NCI-H128 (cell line): ENCODE measurements around the gene DPH7.
A peak's percentile ranks its signal among the peaks of the same experiment; 100 is the strongest.
"Not testable (repeated sequence)": the region's sequence is repeated elsewhere in the genome, so short reads cannot be mapped to it uniquely, and the experiment has no call there.

Experiments used
- DNase-seq: peaks from one replicate; lab custom pipeline; 2025; ENCODE audit not compliant: unreplicated experiment; lab: John Stamatoyannopoulos, UW

The DPH7 gene

GRCh38 chr9:137550958-137551263 lies 27.8 kb downstream of the DPH7 start:
- DNase-seq = not testable (repeated sequence)

GRCh38 chr9:137550231-137550621 lies 28.5 kb downstream of the DPH7 start, which contains the start of gene PNPLA7:
PNPLA7 (minus strand) TSS chr9:137550402; CDS start chr9:137550197, 205 bp downstream.
- DNase-seq = peak; percentile 54

GRCh38 chr9:137547687-137548543 lies 30.8 kb downstream of the DPH7 start:
- no peak for DNase-seq

GRCh38 chr9:137545123-137545522 lies 33.6 kb downstream of the DPH7 start:
- no peak for DNase-seq

GRCh38 chr9:137544176-137544760 lies 34.5 kb downstream of the DPH7 start:
- DNase-seq = no peak

GRCh38 chr9:137543237-137543963 lies 35.3 kb downstream of the DPH7 start:
- DNase-seq = no peak

GRCh38 chr9:137542486-137542885 lies 36.2 kb downstream of the DPH7 start:
- DNase-seq = no peak

GRCh38 chr9:137540536-137540935 lies 38.2 kb downstream of the DPH7 start:
- DNase-seq = no peak

- DNase-seq = no peak
Observed at GRCh38 chr9:137538058-137538457, 40.7 kb downstream of the DPH7 start.

- not testable (repeated sequence) for DNase-seq
Observed at GRCh38 chr9:137536594-137537131, 42.1 kb downstream of the DPH7 start.

GRCh38 chr9:137535120-137535428 lies 43.7 kb downstream of the DPH7 start:
- no peak for DNase-seq

GRCh38 chr9:137534256-137535119 lies 44.2 kb downstream of the DPH7 start:
- DNase-seq = no peak

GRCh38 chr9:137532891-137533468 lies 45.7 kb downstream of the DPH7 start:
- DNase-seq = not testable (repeated sequence)

- DNase-seq = no peak
Observed at GRCh38 chr9:137531099-137531765, 47.5 kb downstream of the DPH7 start.

GRCh38 chr9:137530331-137530730 lies 48.4 kb downstream of the DPH7 start:
- no peak for DNase-seq

- no peak for DNase-seq
Observed at GRCh38 chr9:137524981-137525317, 53.8 kb downstream of the DPH7 start.

- no peak for DNase-seq
Observed at GRCh38 chr9:137524161-137524980, 54.4 kb downstream of the DPH7 start.

GRCh38 chr9:137522746-137523455 lies 55.8 kb downstream of the DPH7 start:
- no peak for DNase-seq
